ENCODE measurements around the gene RBMY1B. TPM values are rescaled to one million over a fixed set of nuclear protein-coding genes. Genes with fewer than 3 reads are reported as not detected.
A peak's percentile ranks its signal among the peaks of the same experiment; 100 is the strongest.
"Not testable (repeated sequence)": the region's sequence is repeated elsewhere in the genome, so short reads cannot be mapped to it uniquely, and the experiment has no call there.

The RBMY1B gene
- not detected for total RNA-seq

- not testable (repeated sequence) for H3K27me3 Mint-ChIP-seq (ENCODE audit: low read depth); H3K9me3 Mint-ChIP-seq; H3K4me1 Mint-ChIP-seq (ENCODE audit: low read depth); H3K4me3 Mint-ChIP-seq; H3K27ac Mint-ChIP-seq; H3K36me3 Mint-ChIP-seq (ENCODE audit: insufficient read depth in 2 of 2); ATAC-seq (replicated peaks in 1 of 2); DNase-seq
Observed at GRCh38 chrY:21511038-21511437, at the start of gene RBMY1B. Gene RBMY1B (plus strand): TSS chrY:21511338. CDS start chrY:21513351, 2,013 bp downstream.

- not testable (repeated sequence) for H3K4me1 Mint-ChIP-seq (ENCODE audit: low read depth); H3K27me3 Mint-ChIP-seq (ENCODE audit: low read depth); H3K9me3 Mint-ChIP-seq; H3K27ac Mint-ChIP-seq; H3K4me3 Mint-ChIP-seq; ATAC-seq (replicated peaks in 1 of 2); DNase-seq; H3K36me3 Mint-ChIP-seq (ENCODE audit: insufficient read depth in 2 of 2)
Observed at GRCh38 chrY:21462915-21463314, 48.2 kb upstream of the RBMY1B start.

GRCh38 chrY:21482967-21483366 is 28.2 kb upstream of the RBMY1B start:
- Mint-ChIP-seq H3K27ac (no peak overlapping the region), H3K4me3 (no peak overlapping the region), H3K9me3 (no peaks in the 10 kb centered on the region), H3K36me3 (ENCODE audit: insufficient read depth in 2 of 2) (no peaks in the 10 kb centered on the region), H3K27me3 (ENCODE audit: low read depth) (no peaks in the 10 kb centered on the region), H3K4me1 (ENCODE audit: low read depth) (no peaks in the 10 kb centered on the region)
- DNase-seq, result no peak
- no peak for ATAC-seq (replicated peaks in 1 of 2)

GRCh38 chrY:21534579-21534978 is 23.4 kb downstream of the RBMY1B start, which contains the start of gene RBMY1A1:
Gene RBMY1A1 (plus strand): TSS chrY:21534879. CDS start chrY:21536892, 2,013 bp downstream.
- not testable (repeated sequence) for DNase-seq; H3K4me1 Mint-ChIP-seq (ENCODE audit: low read depth); H3K27ac Mint-ChIP-seq; H3K36me3 Mint-ChIP-seq (ENCODE audit: insufficient read depth in 2 of 2); H3K4me3 Mint-ChIP-seq; H3K27me3 Mint-ChIP-seq (ENCODE audit: low read depth); ATAC-seq (replicated peaks in 1 of 2); H3K9me3 Mint-ChIP-seq

GRCh38 chrY:21559316-21559984 is 48.3 kb downstream of the RBMY1B start:
- not testable (repeated sequence) for DNase-seq; H3K27me3 Mint-ChIP-seq (ENCODE audit: low read depth); H3K4me3 Mint-ChIP-seq; H3K9me3 Mint-ChIP-seq; H3K27ac Mint-ChIP-seq; H3K36me3 Mint-ChIP-seq (ENCODE audit: insufficient read depth in 2 of 2); H3K4me1 Mint-ChIP-seq (ENCODE audit: low read depth)
- peak in 1 of 2 donors; percentile 66 for ATAC-seq (replicated peaks in 1 of 2)

Other genes with a start within 250 kb of the RBMY1B start
- gene RBMY1A1, start 23.5 kb downstream of the RBMY1B start, total RNA-seq, result not detected

Measured in activated T-cell treated with anti-CD3 and anti-CD28 coated beads, Interleukin-2, amount 50 U/mL, for 72 hours (primary cell).